ENCODE data around the gene SIDT1.

The SIDT1 gene

GRCh38 chr3:113546414-113546893 lies 14.1 kb downstream of the SIDT1 start:
- no peak for DNase-seq

- no peak for DNase-seq
Observed at GRCh38 chr3:113548501-113548900, 16.1 kb downstream of the SIDT1 start.

- no peak for DNase-seq
Observed at GRCh38 chr3:113551820-113552219, 19.5 kb downstream of the SIDT1 start.

- no peak for DNase-seq
Observed at GRCh38 chr3:113552851-113553250, 20.5 kb downstream of the SIDT1 start.

- no peak for DNase-seq
Observed at GRCh38 chr3:113555138-113555537, 22.8 kb downstream of the SIDT1 start.

- no peak for DNase-seq
Observed at GRCh38 chr3:113556316-113556945, 24.1 kb downstream of the SIDT1 start.

- DNase-seq: no peak
Observed at GRCh38 chr3:113556946-113557335, 24.6 kb downstream of the SIDT1 start.

- DNase-seq: no peak
Observed at GRCh38 chr3:113557374-113557773, 25.0 kb downstream of the SIDT1 start.

- DNase-seq: no peak
Observed at GRCh38 chr3:113559009-113559408, 26.7 kb downstream of the SIDT1 start.

GRCh38 chr3:113560271-113560670 lies 27.9 kb downstream of the SIDT1 start:
- no peak for DNase-seq

- DNase-seq: peak in 1 of 2 donors; percentile 19
Observed at GRCh38 chr3:113560831-113561623, 28.7 kb downstream of the SIDT1 start.

- no peak for DNase-seq
Observed at GRCh38 chr3:113565555-113565954, 33.2 kb downstream of the SIDT1 start.

GRCh38 chr3:113570158-113570557 lies 37.8 kb downstream of the SIDT1 start:
- no peak for DNase-seq

- no peak for DNase-seq
Observed at GRCh38 chr3:113571360-113571759, 39.0 kb downstream of the SIDT1 start.

GRCh38 chr3:113573728-113574127 lies 41.4 kb downstream of the SIDT1 start:
- DNase-seq: no peak

- DNase-seq: no peak
Observed at GRCh38 chr3:113574213-113574612, 41.9 kb downstream of the SIDT1 start.

- no peak for DNase-seq
Observed at GRCh38 chr3:113575206-113575605, 42.9 kb downstream of the SIDT1 start.

- DNase-seq: no peak
Observed at GRCh38 chr3:113585228-113585627, 52.9 kb downstream of the SIDT1 start.

GRCh38 chr3:113585720-113586119 lies 53.4 kb downstream of the SIDT1 start:
- DNase-seq: no peak

- no peak for DNase-seq
Observed at GRCh38 chr3:113588806-113589205, 56.5 kb downstream of the SIDT1 start.

- no peak for DNase-seq
Observed at GRCh38 chr3:113589971-113590370, 57.6 kb downstream of the SIDT1 start.

- DNase-seq: no peak
Observed at GRCh38 chr3:113590983-113591382, 58.6 kb downstream of the SIDT1 start.

- no peak for DNase-seq
Observed at GRCh38 chr3:113594066-113594465, 61.7 kb downstream of the SIDT1 start.

Data from inflammatory macrophage (primary cell).